Stimulated activated CD8-positive, alpha-beta memory T cell treated with anti-CD3 and anti-CD28 coated beads, Interleukin-2, amount 100 ng/mL, for 48 hours (primary cell): ENCODE data around the gene BICDL1.
"Not testable (repeated sequence)": the region's sequence is repeated elsewhere in the genome, so short reads cannot be mapped to it uniquely, and the experiment has no call there.

ENCODE experiments used
- DNase-seq, 2 donors: peaks; one replicate each; pipeline ENCODE4 v3.0.0-alpha.2; 2020; ENCODE audit warnings: low read depth in 2 of 2

The BICDL1 gene

DNA sequence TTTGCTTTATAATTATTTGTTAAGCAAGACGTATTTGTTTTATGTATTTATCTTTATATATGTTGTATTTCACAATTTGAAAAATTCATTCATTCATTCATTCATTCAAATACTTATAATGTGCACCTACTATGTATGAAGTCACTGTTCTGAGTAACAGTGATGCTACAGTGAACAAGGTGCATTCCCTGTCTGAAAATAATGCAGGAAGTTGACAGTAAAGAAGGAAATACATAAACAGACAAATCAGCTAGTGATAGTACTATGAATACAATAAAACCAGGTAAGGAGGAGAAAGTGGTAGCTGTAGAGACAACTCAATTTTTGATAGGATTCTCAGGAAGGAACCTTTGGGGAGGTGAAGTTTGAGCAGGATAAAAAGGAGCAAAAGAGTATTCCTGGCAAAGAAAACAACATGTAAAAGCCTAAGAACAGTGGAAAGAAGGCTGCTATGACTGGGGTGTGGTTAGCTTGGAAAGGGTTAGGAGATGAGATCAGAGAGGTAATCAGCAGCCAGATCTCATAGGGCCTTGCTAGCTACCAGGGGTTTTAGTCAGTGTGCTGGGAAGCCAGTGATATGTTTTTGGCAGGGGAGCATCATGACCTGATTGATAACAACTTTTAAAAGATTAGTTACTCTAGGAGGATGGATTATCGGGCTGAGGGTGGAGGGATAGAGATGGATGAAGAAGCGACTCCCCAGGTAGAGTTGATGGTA is 17.4 kb downstream of the BICDL1 start:
- DNase-seq = peak in 1 of 2 donors; percentile 24

DNA sequence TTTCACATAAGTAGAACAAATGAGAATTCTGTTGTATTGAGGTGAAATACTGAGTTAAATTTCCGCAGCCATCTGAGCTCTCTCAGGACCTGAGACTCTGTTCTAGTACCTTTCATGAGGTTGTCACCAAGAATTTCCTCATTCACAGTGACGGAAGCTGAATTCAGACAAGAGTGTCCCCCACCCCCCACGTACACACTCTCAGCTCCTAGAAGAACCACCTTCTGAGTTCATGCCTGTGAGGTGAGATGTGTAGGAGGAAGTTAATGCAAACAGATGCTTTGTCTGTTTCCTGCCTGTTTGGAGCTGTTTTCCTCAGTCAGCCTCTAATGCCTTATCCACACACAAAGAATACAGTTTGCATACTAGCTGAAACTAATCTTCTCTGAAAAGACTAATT is 18.2 kb downstream of the BICDL1 start:
- DNase-seq = peak; percentile 42 to 46

DNA sequence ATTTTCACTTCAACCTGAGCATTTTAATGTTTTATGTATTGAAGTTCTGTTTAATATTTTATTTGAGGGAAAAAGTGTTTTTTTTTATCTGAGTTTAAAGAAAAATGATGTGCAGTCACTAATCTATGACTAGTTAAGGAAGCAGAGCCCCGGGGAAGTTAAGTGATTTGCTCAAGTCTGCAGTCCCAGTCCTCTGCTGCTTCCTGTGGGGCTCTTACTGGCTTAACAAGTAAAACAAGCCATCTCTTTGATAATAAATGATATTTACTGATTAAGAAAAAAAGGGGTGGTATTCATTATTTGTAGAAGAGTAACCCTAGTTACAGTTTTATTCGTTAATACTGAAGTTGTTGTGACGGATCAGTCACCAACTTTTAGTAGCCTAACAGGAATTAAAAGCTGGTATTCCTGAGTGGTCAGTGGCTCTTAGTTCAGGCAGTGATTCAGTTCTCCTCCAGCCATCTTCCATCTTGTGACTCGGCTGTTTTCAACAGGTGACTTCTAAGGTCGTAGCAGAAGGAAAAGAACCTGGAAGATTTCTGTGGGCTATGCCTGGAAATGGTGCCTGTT is 21.7 kb downstream of the BICDL1 start:
- DNase-seq = no peak

DNA sequence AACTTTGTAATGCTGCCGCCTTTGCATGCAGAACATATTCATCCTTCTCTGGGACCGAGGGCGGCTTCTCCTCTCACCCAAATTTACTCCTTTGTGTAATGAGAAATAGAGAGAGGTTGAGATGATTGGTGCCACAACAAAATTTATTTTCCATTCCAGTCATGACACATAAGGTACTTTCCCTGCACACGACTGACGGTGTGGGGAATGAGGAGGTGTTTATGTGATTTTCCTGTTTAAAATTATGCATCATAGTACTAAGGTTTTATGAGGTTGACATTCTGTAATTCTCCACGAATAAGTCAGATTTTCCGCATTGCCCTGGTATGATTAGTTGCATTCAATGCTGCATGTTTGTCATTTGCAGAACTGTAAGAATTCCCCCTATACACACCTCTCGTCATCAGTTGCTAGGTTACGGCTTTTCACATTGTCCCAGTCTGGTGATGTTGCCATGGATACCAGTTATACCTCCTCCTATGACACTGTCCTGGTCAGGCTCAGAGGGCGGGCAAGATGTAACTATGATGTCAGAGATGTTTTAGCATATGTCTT is 23.1 kb downstream of the BICDL1 start:
- peak; percentile 42 to 49 for DNase-seq

DNA sequence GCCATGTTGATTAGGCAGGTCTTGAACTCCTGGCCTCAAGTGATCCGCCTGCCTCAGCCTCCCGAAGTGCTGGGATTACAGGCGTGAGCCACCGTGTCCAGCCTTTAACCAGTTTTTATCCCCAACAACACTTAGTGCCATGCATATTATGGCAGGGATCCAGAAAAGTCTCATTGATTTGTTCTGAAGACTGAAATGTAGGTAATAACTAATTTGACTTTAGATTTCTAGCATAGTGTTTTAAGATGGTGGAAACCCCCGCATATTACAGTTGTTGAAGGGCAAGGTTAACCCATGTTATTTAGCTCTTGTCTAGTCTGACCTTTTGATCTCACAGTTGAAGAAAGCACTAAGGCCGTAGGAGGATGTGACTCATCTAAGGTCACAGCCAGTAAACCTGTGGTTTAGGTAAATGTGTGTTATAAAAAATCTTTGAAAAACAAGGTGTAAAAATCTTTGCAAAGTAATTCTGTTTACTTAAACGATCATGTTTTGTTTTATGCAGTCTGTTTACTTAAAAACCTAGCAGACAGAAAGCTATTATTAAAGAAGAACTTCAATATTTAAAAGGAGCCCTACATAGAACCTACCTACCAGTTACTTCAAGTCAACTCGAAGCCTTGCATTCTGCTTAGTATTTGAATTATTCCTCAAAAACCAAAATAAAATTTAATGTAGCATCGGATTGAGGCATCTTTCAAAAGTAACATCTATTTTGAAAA is 24.8 kb downstream of the BICDL1 start:
- DNase-seq = no peak

DNA sequence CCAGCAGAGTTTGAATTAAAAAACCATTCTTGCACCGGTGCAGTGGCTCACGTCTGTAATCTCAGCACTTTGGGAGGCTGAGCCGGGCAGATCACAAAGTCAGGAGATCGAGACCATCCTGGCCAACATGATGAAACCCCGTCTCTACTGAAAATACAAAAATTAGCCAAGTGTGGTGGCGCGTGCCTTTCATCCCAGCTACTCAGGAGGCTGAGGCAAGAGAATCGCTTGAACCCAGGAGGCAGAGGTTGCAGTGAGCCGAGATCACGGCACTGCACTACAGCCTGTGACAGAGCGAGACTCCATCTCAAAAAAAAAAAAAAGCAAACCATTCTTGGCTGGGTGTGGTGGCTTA is 25.3 kb downstream of the BICDL1 start:
- not testable (repeated sequence) for DNase-seq

DNA sequence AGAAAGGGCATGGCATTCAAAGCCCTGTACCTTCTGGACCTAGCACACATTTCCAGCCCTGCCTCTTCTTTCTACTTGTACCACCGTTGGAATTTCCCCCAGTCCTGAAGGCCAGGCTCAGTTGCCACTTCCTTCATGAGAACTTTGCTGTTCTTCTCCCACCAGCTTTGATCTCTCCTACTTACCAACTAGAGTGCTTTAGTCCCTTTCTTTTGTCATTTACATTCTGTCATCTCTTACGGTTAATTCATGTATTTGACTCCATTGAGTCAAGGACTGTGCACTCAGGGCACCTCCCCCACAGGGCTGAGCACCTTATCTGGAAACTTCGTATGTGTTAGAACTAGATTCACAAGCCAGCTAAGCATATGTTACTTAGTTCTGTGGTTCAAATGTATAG is 26.3 kb downstream of the BICDL1 start:
- peak; percentile 38 to 60 for DNase-seq

DNA sequence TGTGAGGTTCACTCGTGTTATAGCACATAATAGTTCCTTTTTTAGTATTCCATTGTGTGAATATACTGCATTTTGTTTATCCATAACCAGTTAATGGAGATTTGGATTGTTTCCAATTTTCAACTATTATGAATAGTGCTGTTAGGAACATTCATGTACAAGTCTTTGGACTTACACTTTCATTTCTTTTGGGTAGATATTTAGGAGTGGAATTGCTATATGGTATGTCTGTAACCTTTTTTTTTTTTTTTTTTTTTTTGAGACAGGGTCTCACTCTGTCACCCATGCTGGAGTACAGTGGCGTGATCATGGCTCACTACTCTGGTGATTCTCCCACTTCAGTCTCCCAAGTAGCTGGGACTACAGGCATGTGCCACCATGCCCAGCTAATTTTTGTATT is 27.2 kb downstream of the BICDL1 start:
- DNase-seq = not testable (repeated sequence)

DNA sequence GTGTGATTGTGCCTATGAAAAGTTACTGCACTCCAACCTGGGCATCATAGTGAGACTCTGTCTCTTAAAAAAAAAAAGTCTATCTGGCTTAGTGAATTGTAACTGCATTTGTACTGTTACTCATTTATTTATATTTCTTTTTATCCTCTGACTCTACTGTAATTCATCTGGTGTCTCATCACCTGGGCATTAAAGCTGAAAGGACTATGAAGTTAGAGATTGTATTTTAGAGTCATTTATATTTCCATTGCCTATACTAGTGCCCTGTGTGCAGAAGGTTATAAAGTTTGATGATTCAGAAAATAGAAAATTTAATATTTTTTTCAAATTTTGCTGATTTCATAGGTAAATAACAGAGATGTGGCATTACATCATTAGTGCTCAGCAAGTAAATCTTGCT is 30.2 kb downstream of the BICDL1 start:
- no peak for DNase-seq

DNA sequence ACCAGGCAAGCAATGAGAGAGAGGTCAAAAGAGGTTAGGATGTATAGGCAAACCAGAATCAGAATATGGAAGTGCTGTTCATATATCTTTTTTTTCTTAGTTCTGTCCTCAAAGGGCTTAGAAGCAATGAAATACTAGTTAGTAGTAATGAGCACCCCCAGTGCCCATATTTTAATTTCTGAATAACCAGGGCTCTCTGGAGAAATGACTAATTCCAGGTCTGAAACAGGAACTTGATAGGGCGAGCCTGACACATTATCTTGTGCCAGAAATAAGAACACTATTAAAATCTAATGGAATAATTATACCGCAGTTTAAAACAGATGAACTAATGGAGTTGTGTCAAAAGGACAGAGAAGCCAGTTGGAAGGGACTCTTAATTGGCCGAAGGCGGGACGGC is 30.9 kb downstream of the BICDL1 start:
- no peak for DNase-seq

DNA sequence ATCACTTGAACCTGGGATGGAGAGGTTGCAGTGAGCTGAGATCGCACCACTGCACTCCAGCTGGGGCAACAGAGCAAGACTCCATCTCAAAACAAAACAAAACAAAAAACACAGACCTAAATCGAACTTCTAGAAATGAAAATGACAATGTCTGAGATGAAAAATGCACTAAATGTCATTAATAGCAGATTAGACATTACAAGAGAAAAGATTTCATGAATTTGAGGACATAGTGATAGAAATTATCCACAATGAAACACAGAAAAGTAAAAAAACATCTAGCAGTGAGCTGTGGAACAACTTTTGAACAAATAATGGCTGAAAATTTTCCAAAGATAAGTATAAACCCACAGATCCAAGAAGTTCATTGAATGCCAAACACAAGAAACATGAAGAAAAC is 35.2 kb downstream of the BICDL1 start:
- DNase-seq = no peak

DNA sequence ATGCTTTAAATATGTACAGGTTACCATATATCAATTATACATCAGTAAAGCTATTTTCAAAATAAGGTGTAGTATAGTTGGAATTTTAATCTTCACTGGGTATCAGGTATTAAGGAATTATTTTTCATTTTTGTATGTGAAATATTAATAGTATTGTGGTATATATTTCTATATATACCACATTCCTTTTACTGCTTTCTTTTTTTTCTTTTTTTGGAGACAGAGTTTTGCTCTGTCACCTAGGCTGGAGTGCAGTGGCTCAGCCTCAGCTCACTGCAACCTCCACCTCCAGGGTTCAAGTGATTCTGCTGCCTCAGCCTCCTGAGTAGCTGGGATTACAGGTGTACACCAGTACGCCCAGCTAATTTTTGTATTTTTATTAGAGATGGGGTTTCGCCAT is 36.6 kb downstream of the BICDL1 start:
- DNase-seq = no peak

DNA sequence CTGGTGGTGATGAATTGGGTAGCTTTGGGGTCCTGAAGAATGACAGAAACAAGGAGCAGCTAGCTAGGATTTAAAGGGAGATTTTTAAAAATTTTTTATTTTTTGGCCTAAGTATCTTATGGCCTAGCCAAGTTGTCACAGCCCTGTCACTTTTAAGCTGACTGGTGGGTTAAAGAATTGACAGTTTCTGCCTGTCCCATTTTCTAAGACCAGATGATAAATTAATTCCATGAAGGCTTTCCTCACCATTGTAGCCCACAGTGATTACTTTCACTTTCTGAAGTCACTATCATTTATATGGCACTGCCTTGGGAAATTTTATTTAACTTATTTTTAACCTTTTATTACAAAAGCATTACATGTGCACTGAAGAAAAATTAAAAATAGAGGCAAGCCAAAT is 43.2 kb downstream of the BICDL1 start:
- DNase-seq = no peak

DNA sequence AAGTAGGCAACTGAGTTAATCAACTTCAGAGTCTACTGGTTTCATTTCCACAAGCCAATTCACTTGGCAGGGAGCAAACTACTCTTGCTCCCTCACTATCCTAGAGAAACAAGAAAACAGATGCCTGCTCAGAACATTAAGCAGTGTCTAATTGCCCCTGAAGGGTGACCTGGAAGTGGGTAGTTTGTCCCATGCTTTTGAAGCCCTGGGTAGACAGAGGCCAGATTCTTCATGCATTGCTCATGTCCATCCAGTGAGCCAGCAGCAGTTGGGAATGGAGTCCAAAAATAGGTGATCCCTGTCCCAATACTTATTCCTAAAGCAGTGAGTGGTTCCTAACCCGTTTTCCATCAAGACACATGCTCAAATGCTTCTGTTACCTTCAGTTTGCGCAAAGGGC is 48.8 kb downstream of the BICDL1 start:
- no peak for DNase-seq

DNA sequence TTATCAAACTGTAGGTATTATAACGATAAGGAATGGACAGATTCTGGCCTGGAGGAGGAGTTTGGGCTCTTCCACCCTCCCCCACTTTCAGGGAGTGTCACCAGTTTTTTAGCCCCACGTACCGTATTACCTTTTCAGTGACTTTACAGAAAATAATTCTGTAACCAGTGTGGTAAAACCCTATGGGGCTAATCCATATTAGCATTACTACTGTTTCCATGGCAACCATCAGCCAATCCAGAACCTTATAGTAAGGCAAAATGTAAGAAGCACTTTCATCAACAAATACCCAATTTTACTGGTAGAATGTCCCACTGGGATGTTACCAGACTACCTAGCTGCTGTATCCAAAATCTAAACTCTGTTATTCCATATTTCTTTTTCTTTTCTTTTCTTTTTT is 50.7 kb downstream of the BICDL1 start:
- no peak for DNase-seq

DNA sequence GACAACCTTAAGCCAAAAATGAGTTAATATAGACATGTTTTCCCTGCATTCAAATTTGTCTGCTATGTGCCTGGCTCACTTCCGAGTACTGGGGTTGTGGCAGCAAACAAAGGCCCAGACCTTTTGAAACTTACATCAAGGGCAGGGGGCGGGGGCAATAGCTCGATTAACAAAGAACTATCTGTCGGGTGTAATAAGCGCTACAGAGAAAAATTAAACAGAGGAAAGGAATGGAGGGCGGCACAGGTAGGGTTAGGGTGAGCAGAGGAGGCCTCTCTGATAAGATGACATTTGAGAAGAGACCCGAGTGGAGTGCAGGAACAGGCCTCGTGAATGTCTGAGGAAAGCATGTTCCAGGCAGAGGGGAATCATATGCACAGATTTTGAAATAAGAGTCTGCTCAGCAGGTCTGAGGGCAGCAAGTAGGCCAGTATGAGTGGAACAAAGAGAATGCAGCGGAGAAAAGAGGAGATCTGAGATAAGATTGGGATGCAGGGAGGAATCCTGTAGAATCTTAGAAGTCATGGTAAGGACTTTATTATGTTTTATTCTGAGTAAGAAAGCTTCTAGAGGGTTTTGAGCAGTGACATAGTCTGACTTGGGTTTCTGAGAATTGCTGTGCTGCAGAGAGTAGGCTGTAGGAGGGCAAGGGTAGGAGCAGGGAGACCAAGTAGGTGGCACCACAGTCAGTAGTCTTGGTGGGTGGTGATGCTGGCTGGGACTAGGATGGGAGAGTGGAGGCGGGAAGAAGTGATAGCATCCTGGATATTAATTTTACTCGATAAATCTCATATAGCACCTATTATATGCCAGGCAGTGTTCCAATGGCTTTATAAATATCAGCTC is 52.6 kb downstream of the BICDL1 start:
- no peak for DNase-seq

DNA sequence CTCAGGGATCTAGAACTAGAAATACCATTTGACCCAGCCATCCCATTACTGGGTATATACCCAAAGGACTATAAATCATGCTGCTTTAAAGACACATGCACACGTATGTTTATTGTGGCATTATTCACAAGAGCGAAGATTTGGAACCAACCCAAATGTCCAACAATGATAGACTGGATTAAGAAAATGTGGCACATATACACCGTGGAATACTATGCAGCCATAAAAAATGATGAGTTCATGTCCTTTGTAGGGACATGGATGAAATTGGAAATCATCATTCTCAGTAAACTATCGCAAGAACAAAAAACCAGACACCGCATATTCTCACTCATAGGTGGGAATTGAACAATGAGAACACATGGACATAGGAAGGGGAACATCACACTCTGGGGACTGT is 56.3 kb downstream of the BICDL1 start:
- not testable (repeated sequence) for DNase-seq

DNA sequence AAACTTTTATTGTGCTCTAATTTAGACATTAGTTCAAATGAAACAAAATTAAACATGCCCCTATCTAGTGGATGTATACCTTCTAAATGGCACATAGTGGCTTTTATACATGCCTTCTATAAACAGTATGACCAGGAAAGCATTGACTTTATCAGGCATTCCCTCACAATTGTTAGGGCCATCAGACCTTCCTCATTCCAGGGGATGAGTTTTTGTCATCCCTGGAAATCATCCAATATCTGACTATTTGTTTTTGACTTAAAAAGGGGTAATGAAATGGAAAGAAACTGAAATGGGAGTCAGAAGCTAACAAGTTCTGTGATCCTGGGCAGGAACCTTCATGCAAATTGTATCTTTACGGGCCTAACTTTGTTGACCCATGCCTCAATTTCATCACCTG is 58.0 kb downstream of the BICDL1 start:
- no peak for DNase-seq

DNA sequence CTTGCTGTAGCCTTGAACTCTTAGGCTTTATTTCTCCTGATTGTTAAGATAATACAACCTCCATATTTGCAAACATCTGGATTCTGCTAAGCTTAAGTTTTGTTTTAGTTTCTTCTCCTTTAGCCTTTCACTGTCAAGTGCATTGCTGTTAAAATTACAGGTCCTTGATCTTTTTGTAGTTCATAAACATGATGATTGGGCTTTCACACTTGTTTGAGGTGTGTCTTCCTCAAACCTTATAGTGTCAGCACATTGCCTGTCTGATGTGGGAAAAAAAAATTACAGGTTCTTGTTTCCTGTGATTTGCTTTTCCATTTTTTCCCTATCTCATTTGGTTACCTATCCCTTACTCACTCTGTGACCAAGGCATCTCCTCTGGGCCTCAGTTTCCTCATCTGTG is 59.2 kb downstream of the BICDL1 start:
- DNase-seq = no peak

DNA sequence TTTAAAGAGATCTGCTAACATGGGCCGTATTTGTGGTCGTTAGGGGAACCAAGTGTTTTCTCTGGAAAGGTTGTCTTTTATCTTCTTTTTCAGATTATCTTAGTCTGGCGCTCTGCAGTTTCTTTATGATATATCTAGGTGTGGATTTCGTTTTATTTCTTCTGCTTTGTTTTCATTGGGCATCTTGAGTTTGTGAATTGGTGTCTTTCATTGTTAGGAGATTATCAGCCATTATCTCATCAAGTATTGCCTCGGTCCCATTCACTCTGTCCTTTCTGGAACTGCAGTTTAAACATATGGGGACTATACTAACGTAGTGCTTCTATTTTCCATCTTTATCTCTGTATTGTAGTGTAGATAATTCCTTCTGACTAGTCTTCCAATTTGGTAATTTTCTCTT is 60.4 kb downstream of the BICDL1 start:
- DNase-seq = no peak

DNA sequence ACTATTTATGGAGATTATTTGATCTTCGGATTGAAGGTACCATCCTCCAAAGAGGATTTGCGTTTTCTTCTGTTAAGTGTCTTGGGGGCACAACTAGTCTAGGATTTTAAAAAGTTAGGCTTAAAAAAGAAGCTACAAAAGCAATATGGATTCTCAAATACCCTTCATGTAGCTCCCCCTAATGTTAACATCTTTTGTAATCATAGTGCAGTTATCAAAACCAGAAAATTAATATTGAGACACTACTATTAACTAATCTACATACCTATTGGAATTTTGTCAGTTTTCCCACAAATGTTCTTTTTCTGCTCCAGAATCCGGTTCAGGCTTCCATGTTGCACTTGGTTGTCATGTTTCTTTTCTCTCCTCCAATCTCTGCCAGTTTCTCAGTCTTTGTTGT is 62.5 kb downstream of the BICDL1 start:
- no peak for DNase-seq

DNA sequence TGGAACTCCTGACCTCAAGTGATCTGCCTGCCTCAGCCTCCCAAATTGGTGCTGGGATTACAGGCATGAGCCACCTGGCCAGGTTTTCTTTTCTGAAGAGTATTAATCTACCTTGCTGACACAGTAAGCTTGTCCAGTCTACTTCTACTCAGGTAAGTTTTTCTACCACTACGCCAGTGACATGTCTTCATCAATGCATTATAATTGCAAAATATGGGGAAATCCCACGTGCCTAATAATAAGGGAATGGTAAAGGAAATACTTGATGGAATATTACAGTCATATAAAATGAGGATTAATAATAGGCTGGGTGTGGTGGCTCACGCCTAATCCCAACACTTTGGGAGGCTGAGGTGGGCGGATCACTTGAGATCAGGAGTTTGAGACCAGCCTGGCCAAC is 65.3 kb downstream of the BICDL1 start:
- no peak for DNase-seq
